Measurements from ENCODE around the gene APBA1. TPM values are rescaled to one million over a fixed set of nuclear protein-coding genes. Genes with fewer than 3 reads are reported as not detected.

Gene APBA1
- total RNA-seq, 1 experiment from 2014 or later = 0.05 TPM

DNA sequence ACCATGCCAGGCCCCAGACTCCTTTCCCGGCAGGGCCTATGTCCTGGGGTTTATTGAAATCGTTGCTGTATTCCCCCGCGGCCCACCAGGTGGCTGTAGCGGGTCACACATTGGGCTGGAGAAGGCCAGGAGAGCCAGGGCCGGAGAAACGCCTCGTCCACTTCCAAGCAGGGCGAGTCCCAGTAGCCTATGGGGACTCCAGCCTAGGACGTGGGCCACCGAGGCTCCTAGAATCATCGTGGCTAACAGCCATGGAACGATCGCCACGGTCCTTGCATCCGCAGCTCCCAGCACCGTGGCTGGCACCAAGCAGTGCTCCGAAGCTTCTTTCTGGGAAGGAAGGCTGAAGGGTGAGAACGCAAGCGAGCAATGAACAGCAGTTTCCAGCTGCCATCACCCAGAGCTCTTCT is 259.4 kb downstream of the APBA1 start:
- no peaks in the 10 kb centered on the region for H3K9me3 ChIP-seq (ENCODE audit: control insufficient read depth, insufficient read depth, low read depth, low read length)
- in situ Hi-C loops (cut with HindIII; ENCODE audit: low pct_unique_long_range_greater_than_20kb, low sequenced_read_pairs) (no loop called here), intact Hi-C loops (cut with micrococcal nuclease; ENCODE audit: unreplicated experiment) (no loop called here)
- peak overlapping the region in 1 of 2 experiments; percentile 33; a peak in 2 of 4 replicates for H3K4me3 ChIP-seq (ENCODE audit: low read depth in 2 of 2, low read length in 2 of 2)
- H3K36me3 ChIP-seq (ENCODE audit: control insufficient read depth, insufficient read depth, low read length) = no peaks in the 10 kb centered on the region
- POLR2A ChIA-PET = no interaction called here
- H3K27ac ChIP-seq (ENCODE audit: low read length) = no peak overlapping the region
- BruUV-seq (replicated peaks) = no TSS peak
- CTCF ChIA-PET = no interaction called here
- DNase-seq (ENCODE audit: low read depth, low spot score) (no peak), ATAC-seq (peak; percentile 100)
- TF ChIP-seq, protein P1, sequence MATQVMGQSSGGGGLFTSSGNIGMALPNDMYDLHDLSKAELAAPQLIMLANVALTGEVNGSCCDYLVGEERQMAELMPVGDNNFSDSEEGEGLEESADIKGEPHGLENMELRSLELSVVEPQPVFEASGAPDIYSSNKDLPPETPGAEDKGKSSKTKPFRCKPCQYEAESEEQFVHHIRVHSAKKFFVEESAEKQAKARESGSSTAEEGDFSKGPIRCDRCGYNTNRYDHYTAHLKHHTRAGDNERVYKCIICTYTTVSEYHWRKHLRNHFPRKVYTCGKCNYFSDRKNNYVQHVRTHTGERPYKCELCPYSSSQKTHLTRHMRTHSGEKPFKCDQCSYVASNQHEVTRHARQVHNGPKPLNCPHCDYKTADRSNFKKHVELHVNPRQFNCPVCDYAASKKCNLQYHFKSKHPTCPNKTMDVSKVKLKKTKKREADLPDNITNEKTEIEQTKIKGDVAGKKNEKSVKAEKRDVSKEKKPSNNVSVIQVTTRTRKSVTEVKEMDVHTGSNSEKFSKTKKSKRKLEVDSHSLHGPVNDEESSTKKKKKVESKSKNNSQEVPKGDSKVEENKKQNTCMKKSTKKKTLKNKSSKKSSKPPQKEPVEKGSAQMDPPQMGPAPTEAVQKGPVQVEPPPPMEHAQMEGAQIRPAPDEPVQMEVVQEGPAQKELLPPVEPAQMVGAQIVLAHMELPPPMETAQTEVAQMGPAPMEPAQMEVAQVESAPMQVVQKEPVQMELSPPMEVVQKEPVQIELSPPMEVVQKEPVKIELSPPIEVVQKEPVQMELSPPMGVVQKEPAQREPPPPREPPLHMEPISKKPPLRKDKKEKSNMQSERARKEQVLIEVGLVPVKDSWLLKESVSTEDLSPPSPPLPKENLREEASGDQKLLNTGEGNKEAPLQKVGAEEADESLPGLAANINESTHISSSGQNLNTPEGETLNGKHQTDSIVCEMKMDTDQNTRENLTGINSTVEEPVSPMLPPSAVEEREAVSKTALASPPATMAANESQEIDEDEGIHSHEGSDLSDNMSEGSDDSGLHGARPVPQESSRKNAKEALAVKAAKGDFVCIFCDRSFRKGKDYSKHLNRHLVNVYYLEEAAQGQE (IDR thresholded peaks at IDR 0.05; ENCODE audit: insufficient read depth in 1 of 2, low read depth in 2 of 2, low read length in 1 of 2) = no peak
- TF ChIP-seq POLR2AphosphoS5 (IDR thresholded peaks at IDR 0.05; ENCODE audit: low read depth, low read length) = no peak
- TF ChIP-seq, protein P2, sequence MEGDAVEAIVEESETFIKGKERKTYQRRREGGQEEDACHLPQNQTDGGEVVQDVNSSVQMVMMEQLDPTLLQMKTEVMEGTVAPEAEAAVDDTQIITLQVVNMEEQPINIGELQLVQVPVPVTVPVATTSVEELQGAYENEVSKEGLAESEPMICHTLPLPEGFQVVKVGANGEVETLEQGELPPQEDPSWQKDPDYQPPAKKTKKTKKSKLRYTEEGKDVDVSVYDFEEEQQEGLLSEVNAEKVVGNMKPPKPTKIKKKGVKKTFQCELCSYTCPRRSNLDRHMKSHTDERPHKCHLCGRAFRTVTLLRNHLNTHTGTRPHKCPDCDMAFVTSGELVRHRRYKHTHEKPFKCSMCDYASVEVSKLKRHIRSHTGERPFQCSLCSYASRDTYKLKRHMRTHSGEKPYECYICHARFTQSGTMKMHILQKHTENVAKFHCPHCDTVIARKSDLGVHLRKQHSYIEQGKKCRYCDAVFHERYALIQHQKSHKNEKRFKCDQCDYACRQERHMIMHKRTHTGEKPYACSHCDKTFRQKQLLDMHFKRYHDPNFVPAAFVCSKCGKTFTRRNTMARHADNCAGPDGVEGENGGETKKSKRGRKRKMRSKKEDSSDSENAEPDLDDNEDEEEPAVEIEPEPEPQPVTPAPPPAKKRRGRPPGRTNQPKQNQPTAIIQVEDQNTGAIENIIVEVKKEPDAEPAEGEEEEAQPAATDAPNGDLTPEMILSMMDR (IDR thresholded peaks at IDR 0.05) = peak; percentile 82
- no peaks in the 10 kb centered on the region for H3K27me3 ChIP-seq (ENCODE audit: control insufficient read depth, insufficient read depth, low read length)
- no peaks in the 10 kb centered on the region for H3K4me1 ChIP-seq (ENCODE audit: control insufficient read depth, insufficient read depth, low read length)

DNA sequence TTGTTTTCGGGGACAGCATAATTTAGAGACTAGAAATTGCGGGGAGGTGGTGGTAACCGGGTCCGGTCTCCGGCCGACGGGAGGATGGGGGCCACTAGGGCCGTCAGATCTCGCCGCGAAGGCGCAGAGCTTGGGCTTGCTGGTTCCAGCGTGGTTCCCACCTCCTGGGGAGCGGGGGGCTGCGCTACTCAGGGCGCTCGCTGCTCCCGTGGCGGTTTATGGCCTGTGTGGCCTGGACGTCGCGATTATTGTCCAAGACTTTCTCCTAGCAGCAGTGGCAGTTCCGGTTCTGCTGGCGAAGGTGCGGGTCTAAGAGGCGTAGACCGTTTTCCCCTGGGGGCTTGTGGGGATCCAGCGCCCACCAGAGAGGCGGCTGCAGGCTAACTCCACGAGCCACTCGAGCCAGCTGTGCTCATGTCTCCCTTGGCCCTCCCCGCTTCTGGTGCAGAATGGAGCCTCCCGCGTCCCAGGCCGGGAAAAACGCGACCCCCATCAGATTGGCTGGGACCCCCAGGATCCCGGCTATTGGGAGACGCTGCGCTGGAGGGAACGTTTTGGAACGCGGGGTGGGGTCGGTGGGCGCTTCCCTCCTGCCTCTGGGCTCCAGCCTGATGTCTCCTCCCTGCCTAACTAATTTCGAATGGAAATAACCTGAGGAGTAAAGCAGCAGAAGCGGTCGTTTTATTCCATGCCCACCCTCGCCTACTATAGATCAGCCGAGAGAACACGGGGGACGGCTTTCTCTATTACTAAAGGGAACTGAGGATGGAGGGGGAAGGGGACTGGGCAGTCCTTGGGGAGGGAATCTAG is 260.0 kb downstream of the APBA1 start:
- in situ Hi-C loops (cut with HindIII; ENCODE audit: low pct_unique_long_range_greater_than_20kb, low sequenced_read_pairs) (no loop called here), intact Hi-C loops (cut with micrococcal nuclease; ENCODE audit: unreplicated experiment) (no loop called here)

More for the DNA sequence above, 260.0 kb downstream of the APBA1 start:
- ChIA-PET POLR2A (no interaction called here), CTCF (no interaction called here)
- DNase-seq (ENCODE audit: low read depth, low spot score) (no peak), ATAC-seq (0 out of 2 replicates have a peak, but pooled peaks have one; percentile 30)
- Histone ChIP-seq H3K4me3 (ENCODE audit: low read depth in 2 of 2, low read length in 2 of 2) (no peak overlapping the region), H3K36me3 (ENCODE audit: control insufficient read depth, insufficient read depth, low read length) (no peaks in the 10 kb centered on the region), H3K9me3 (ENCODE audit: control insufficient read depth, insufficient read depth, low read depth, low read length) (no peaks in the 10 kb centered on the region), H3K4me1 (ENCODE audit: control insufficient read depth, insufficient read depth, low read length) (no peaks in the 10 kb centered on the region), H3K27me3 (ENCODE audit: control insufficient read depth, insufficient read depth, low read length) (no peaks in the 10 kb centered on the region), H3K27ac (ENCODE audit: low read length) (no peak overlapping the region)
- BruUV-seq (replicated peaks) = no TSS peak
- TF ChIP-seq, protein P1 (IDR thresholded peaks at IDR 0.05; ENCODE audit: insufficient read depth in 1 of 2, low read depth in 2 of 2, low read length in 1 of 2) = no peak
- TF ChIP-seq TCF7L2 (IDR thresholded peaks at IDR 0.05; ENCODE audit: low read depth, low read length) = no peak
- TF ChIP-seq POLR2AphosphoS5 (IDR thresholded peaks at IDR 0.05; ENCODE audit: low read depth, low read length) = no peak
- no peak for TF ChIP-seq SIN3A (IDR thresholded peaks at IDR 0.05; ENCODE audit: borderline replicate concordance, insufficient read depth, low read depth, low read length)
- TF ChIP-seq, protein P2 (IDR thresholded peaks at IDR 0.05) = no peak
